HT1080 (cell line): ENCODE measurements around the gene GALNTL6. TPM values are rescaled to one million over a fixed set of nuclear protein-coding genes. Genes with fewer than 3 reads are reported as not detected.

ENCODE experiments used
- DNase-seq: peaks from one replicate; pipeline ENCODE4 v3.0.0-alpha.2; 2015; ENCODE audit warnings: low read depth
- polyA plus RNA-seq, 2 experiments: library from polyadenylated mRNA; depleted of rRNA; stranded (reverse); fragments of >200 nt; gene quantifications; 2 replicates each; pipeline ENCODE4 v1.2.3, GENCODE V29; 2015
- total RNA-seq: library from RNA; depleted of rRNA; stranded (reverse); fragments of >200 nt; shearing (Covaris generic); gene quantifications from 2 replicates; pipeline ENCODE4 v1.2.3, GENCODE V29; 2014; rRNA removed

Gene GALNTL6
- total RNA-seq: not detected in 2 replicates
- 0.13 and 0.17 TPM in 2 replicates for polyA plus RNA-seq (2015; cell fraction: cytosol; rRNA removed)
- 0.10 and 0.26 TPM in 2 replicates for polyA plus RNA-seq (2015; cell fraction: nucleus; rRNA removed)

DNA sequence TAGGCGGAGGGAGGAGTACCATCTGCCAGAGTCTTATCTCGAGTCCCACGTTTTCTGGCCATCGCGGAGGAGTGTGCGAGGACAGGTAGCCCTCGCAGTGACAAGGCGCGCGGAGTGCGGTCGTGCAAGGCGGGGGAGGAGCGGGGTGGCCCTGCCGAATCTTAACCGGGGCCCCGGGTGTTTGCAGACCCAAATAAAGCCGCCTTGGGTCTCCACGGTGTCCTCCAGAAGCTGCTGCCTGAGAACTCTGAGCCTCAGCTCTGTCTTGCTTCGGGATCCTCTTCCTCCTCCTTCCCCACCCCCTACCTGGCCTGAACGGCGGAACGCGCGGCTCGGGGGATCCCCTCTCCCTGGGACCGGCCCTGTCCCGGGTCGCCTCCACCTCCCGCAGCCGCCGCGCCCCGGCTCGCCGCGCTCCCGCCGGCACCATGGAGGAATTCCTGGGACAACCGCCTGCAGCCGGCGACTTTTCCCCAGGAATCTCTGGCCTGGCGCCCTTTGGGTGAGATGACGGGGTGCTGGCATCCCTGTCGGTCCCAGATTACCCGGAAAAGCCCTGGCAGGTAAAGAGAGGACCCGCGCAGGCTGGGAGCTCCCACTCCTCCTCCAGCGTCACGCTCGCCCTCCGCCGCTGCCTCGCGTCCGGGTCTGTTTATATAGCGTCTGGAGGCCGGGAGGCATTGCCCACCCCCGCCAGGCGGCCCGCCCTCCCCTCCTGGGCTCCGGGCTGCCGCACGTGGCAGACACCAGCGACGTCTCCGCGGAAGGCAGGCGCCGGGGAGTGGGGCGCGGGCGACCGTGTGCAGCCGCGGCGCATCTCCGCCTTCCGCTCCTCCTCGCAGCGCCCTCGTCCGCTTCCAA is at the start of gene GALNTL6:
Gene GALNTL6 (plus strand): TSS at position 740 of the 861 bp plus-strand sequence.
- DNase-seq: no peak

DNA sequence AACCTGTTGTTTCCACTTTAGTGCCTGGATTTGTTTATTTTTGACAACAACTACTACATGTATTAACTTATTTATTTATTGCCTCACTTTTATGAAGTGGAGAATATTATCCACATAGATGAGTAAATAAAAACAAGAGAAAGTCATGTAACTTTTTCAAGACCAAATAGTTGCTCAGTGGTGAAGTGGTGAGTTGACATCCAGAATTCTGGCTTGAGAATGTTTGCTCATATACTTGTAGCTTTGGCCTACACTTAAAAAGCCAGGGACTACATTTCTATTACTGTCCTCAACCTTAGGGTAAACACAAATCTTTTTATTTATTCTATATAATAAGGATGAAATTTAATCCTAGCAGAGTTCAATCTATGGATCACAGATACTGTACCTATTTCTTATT is 47.7 kb upstream of the GALNTL6 start:
- DNase-seq: no peak

- no peak for DNase-seq
Observed at GRCh38 chr4:171774642-171775190, 38.5 kb upstream of the GALNTL6 start.

- no peak for DNase-seq
Observed at GRCh38 chr4:171779301-171779700, 33.9 kb upstream of the GALNTL6 start.

- DNase-seq: no peak
Observed at GRCh38 chr4:171785388-171785787, 27.8 kb upstream of the GALNTL6 start.

DNA sequence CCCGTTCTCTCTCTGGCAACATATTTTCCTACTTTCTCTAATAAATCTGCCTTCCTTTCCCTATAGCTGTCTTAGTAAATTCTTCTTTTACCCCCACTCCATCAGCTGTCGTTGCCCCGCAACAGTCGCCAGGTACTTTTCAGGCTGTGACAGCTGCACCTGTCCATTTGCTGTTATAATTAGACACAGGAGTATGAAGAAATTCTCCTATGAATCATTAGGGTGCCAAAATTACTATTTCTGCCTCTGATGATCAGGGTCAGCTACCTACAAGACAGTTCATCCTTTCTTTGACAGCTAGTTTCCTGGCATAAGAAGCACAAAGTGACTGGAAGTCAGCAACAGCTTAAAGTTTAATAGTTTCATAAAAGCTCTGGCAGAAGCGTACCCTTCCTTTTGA is 19.5 kb upstream of the GALNTL6 start:
- no peak for DNase-seq

DNA sequence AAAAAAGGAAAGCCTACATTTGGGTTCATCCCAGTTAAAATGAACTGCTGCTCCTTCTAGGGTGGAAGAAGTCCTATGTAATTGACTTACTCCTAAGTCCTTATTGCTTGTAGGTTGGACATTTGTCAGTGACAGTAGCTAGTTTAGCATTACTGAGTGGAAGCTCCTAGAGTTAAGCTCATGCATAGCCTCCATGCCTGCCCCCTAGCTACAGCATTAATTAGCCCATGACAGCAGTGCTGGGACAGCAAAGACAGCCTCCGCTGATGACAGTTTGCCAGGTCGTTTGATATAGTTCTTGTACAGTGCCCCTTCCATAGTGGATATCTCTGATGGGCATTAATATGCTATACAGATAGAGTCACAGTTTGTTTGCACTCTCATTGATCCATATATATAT is 18.7 kb upstream of the GALNTL6 start:
- DNase-seq: no peak

GRCh38 chr4:171809854-171810253 is 3.4 kb upstream of the GALNTL6 start:
- DNase-seq: no peak

- DNase-seq: no peak
Observed at GRCh38 chr4:171812333-171812664, 905 bp upstream of the GALNTL6 start.

GRCh38 chr4:171813526-171814250 is 484 bp downstream of the GALNTL6 start:
- no peak for DNase-seq

DNA sequence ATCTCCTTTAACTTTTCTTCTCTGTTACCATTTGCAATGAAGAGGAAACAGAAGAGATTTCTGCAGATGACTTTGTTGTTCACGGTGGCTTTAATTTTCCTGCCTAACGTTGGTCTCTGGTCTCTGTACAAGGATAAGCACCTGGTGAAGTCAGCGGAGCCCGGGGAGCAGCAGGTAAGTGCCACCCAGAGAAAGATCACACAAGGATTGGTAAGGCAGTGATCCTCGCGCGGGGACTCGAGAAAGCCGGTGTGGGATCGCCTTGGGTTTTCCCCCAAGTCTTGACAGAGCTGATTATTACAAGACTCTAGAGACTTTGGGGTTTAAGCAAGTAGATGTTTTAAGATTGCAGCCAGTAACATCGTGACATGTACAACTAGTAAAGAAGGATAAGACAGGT is 1.3 kb downstream of the GALNTL6 start:
- no peak for DNase-seq

DNA sequence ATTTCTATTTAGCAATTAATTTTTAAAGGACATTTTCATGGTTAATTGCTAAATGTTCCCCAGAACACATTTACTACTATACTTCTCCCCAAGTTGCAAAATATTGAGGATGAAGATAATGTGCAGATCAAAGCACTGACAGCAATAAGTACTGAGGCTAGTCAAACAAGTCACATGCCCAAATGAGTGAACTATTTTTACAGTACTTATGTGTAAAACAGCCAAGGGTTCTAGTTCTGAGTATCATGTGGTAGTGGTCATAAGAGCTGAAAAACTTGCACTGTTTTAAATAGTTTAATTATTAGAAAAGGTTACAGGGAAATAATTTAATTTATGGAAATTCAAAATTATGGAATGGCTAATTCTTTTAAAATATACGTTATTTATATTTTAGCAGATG is 3.8 kb downstream of the GALNTL6 start:
- no peak for DNase-seq

DNA sequence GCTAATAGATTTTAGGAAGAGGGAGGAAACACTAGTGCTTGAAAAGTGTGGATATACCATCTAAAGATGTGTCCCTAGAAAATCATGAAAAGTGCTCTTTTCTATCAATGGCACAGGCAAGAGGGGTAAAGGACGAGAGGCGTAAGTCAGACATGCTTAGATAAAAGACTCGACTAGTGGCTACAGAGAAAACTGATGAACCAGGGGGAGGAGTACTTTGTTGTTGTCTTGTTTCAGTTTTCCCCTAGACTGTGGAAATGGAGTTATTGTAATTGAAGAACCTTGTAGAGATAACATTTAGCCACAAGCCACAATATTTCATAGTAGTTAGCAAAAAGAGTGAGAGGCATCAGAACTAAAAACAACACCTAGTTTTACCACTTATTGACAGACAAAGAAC is 21.4 kb downstream of the GALNTL6 start:
- no peak for DNase-seq

DNA sequence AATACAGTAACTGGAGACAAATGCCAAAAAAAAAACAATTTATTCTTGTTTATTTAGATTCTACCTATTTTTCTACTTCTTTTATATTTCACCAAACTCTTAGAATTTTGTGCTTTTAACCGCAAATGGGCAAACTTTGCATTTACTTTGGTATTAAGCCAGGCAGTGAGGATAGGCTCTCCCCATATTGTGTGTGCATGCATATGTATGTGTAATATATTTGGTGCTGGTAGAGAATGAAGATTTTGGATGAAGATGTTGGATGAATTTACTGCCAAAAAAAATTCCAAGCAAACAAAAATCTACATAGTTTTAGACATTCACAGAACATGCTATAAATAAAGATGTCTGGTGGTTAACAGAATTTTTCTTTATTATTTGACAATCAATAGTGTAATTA is 30.3 kb downstream of the GALNTL6 start:
- DNase-seq: no peak

- peak; percentile 50 for DNase-seq
Observed at GRCh38 chr4:171846232-171846631, 33.0 kb downstream of the GALNTL6 start.

DNA sequence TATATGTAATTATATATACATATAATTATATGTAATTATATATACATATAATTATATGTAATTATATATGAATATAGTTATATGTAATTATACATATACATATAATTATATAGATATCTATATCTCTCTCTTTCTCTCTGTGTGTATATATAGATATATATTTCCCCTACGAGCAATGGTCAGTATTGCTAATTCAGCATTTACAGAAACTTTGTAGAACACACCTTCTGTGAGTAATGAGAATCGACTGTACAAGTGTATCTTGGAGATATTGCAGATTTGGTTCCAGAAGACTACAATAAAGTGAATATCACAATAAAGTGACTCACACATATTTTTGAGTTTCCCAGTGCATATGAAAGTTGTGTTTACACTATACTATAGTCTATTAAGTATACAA is 33.7 kb downstream of the GALNTL6 start:
- DNase-seq: no peak

DNA sequence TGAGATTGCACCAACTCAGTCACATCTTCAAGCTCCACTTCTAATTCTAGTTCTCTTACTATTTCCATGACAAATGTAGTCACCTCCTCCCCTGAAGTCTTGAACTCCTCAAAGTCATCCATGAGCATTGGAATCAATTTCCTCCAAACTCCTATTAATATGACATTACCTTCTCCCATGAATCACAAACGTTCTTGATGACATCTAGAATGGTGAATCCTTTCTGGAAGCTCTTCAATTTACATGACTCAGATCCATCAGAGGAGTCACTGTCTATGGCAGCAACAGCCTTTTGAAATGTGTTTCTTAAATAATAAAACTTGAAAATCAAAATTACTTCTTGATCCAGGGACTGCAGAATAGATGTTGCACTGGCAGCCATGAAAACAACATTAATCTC is 34.5 kb downstream of the GALNTL6 start:
- peak; percentile 11 for DNase-seq

DNA sequence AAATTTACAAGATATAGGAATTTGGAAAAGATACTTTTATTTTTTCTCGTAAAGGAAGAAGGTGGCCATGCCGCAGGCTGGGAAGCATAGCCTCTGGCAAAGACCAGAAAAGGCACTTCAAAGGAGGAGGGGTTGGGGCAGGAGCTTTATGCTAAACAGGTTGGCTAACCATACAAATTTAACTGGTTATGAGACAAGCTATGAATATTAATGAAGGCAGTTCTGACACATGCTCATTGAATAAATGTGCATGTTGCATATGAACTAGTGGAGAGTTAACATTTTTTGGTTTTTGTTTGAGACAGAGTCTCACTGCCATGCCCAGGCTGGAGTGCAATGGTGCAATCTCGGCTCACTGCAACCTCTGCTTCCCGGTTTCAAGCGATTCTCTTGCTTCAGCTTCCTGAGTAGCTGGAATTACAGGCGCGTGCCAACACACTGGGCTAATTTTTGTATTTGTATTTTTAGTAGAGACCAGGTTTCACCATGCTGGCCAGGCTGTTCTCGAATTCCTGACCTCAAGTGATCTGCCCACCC is 36.5 kb downstream of the GALNTL6 start:
- no peak for DNase-seq

DNA sequence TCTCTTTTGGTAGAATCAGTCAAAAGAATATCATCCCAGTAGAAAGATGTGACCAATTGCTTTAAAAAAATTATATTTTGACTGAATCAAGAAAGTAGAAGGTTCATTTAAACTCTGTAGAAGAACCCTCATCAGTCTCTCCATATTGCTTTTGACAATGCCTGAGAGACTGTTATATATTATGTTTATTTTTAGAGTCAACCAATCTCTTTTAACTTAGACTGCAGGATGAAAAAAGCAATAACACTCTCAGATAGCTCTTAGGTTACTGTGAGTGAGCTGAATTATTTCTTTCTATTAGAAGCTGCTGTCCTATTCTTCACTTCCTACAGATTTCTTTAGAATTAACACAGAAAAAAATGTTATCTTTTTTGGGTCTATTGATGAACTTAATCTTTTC is 38.1 kb downstream of the GALNTL6 start:
- DNase-seq: no peak

GRCh38 chr4:171857302-171858012 is 44.3 kb downstream of the GALNTL6 start:
- no peak for DNase-seq

- DNase-seq: no peak
Observed at GRCh38 chr4:171875291-171875690, 62.1 kb downstream of the GALNTL6 start.
